Fibroblast of skin of right quadriceps (primary cell): ENCODE data around the gene KIF26B.

Experiments
- DNase-seq: peaks from one replicate; pipeline ENCODE4 v3.0.0-alpha.2; 2013

Gene KIF26B

GRCh38 chr1:245580651-245581050 is 425.9 kb downstream of the KIF26B start:
- DNase-seq: no peak

GRCh38 chr1:245582026-245582425 is 427.2 kb downstream of the KIF26B start:
- DNase-seq: no peak

- DNase-seq: peak; percentile 48
Observed at GRCh38 chr1:245583081-245583480, 428.3 kb downstream of the KIF26B start.

- no peak for DNase-seq
Observed at GRCh38 chr1:245583575-245584330, 429.0 kb downstream of the KIF26B start.

GRCh38 chr1:245585252-245585959 is 430.6 kb downstream of the KIF26B start:
- DNase-seq: peak; percentile 87

GRCh38 chr1:245587435-245588115 is 432.8 kb downstream of the KIF26B start:
- DNase-seq: no peak

GRCh38 chr1:245588116-245588639 is 433.4 kb downstream of the KIF26B start:
- no peak for DNase-seq

GRCh38 chr1:245589316-245589715 is 434.5 kb downstream of the KIF26B start:
- DNase-seq: no peak

GRCh38 chr1:245589906-245590305 is 435.1 kb downstream of the KIF26B start:
- DNase-seq: no peak

GRCh38 chr1:245590726-245591125 is 435.9 kb downstream of the KIF26B start:
- DNase-seq: peak; percentile 37

- DNase-seq: no peak
Observed at GRCh38 chr1:245591346-245592188, 436.8 kb downstream of the KIF26B start.

GRCh38 chr1:245592189-245592460 is 437.3 kb downstream of the KIF26B start:
- no peak for DNase-seq

GRCh38 chr1:245598524-245599305 is 443.9 kb downstream of the KIF26B start:
- no peak for DNase-seq

- DNase-seq: peak; percentile 98
Observed at GRCh38 chr1:245599371-245600174, 444.8 kb downstream of the KIF26B start.

- no peak for DNase-seq
Observed at GRCh38 chr1:245600658-245601057, 445.9 kb downstream of the KIF26B start.

GRCh38 chr1:245603311-245603865 is 448.6 kb downstream of the KIF26B start:
- peak; percentile 35 for DNase-seq

GRCh38 chr1:245604979-245605378 is 450.2 kb downstream of the KIF26B start:
- no peak for DNase-seq

- peak; percentile 91 for DNase-seq
Observed at GRCh38 chr1:245605480-245606156, 450.8 kb downstream of the KIF26B start.

- DNase-seq: no peak
Observed at GRCh38 chr1:245606157-245606725, 451.5 kb downstream of the KIF26B start.

GRCh38 chr1:245608271-245608670 is 453.5 kb downstream of the KIF26B start:
- DNase-seq: no peak
